ENCODE results near the gene THSD8. TPM values are rescaled to one million over a fixed set of nuclear protein-coding genes. Genes with fewer than 3 reads are reported as not detected.
A peak's percentile ranks its signal among the peaks of the same experiment; 100 is the strongest.

THSD8 gene
- polyA plus RNA-seq, 2 of the 4 experiments (the other 2 are of a cell fraction) = 4.9 TPM; not detected in 1

DNA sequence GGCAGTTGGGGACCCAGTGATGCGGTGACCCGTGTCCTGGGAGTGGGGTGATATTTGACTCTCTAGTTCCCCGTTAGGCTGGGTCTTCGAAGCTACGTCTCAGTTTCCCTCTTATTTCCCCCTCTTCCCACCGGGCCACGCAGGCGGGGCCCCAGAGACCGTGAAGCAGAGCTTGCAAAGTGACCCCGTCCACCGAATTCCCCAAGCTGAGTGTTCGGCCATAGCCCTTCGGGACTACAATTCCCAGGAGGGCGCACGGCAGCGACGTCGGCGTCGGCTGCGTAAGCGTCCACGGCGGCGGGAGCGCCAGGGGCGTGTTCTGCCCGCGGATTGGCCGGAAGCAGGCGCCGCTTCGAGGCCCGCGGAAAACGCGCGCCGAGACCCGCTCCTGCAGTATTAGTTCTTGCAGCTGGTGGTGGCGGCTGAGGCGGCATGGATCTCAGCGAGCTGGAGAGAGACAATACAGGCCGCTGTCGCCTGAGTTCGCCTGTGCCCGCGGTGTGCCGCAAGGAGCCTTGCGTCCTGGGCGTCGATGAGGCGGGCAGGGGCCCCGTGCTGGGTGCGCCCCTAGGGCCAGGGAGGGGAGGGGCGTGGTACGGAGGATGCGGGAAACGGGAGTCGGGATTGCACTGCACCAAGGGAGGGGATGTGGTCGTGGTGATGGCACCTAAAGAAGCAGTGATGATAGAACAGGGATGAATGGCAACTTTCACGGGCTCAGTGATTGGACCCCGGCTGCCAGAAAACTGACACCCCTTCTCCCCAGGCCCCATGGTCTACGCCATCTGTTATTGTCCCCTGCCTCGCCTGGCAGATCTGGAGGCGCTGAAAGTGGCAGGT, 4.6 kb downstream of the THSD8 start, which contains the start of gene RNASEH2A (continued):
- TF ChIP-seq, protein P1, sequence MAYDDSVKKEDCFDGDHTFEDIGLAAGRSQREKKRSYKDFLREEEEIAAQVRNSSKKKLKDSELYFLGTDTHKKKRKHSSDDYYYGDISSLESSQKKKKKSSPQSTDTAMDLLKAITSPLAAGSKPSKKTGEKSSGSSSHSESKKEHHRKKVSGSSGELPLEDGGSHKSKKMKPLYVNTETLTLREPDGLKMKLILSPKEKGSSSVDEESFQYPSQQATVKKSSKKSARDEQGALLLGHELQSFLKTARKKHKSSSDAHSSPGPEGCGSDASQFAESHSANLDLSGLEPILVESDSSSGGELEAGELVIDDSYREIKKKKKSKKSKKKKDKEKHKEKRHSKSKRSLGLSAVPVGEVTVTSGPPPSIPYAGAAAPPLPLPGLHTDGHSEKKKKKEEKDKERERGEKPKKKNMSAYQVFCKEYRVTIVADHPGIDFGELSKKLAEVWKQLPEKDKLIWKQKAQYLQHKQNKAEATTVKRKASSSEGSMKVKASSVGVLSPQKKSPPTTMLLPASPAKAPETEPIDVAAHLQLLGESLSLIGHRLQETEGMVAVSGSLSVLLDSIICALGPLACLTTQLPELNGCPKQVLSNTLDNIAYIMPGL (CRISPR knock-in tag; IDR thresholded peaks at IDR 0.05; ENCODE audit: borderline replicate concordance) = no peak
- peak in 1 of 2 experiments; percentile 55; a peak in 2 of 5 replicates for TF ChIP-seq JUN (IDR thresholded peaks at IDR 0.05)
- no peak for TF ChIP-seq JUNB (IDR thresholded peaks at IDR 0.05)
- no peak for TF ChIP-seq ZNF302 (CRISPR knock-in tag; IDR thresholded peaks at IDR 0.05)
- no peak for TF ChIP-seq HOXA7 (CRISPR knock-in tag; IDR thresholded peaks at IDR 0.05)
- TF ChIP-seq BHLHE40 (IDR thresholded peaks at IDR 0.05; ENCODE audit: low read depth, low read length) = no peak
- TF ChIP-seq PHF8 (IDR thresholded peaks at IDR 0.05; ENCODE audit: borderline replicate concordance, low read depth) = peak; percentile 35; the same call in 1 of the 2 replicates
- TF ChIP-seq TP53 (CRISPR knock-in tag; IDR thresholded peaks at IDR 0.05) = 0 out of 2 replicates have a peak, but pooled peaks have one; percentile 40
- no peak for TF ChIP-seq ZFP36 (IDR thresholded peaks at IDR 0.05; ENCODE audit: borderline replicate concordance, partially characterized antibody)
- TF ChIP-seq EHMT2 (IDR thresholded peaks at IDR 0.05; ENCODE audit: low read depth) = no peak
- TF ChIP-seq, protein P2, sequence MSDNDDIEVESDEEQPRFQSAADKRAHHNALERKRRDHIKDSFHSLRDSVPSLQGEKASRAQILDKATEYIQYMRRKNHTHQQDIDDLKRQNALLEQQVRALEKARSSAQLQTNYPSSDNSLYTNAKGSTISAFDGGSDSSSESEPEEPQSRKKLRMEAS (IDR thresholded peaks at IDR 0.05) = peak; percentile 94
- TF ChIP-seq, protein P3, sequence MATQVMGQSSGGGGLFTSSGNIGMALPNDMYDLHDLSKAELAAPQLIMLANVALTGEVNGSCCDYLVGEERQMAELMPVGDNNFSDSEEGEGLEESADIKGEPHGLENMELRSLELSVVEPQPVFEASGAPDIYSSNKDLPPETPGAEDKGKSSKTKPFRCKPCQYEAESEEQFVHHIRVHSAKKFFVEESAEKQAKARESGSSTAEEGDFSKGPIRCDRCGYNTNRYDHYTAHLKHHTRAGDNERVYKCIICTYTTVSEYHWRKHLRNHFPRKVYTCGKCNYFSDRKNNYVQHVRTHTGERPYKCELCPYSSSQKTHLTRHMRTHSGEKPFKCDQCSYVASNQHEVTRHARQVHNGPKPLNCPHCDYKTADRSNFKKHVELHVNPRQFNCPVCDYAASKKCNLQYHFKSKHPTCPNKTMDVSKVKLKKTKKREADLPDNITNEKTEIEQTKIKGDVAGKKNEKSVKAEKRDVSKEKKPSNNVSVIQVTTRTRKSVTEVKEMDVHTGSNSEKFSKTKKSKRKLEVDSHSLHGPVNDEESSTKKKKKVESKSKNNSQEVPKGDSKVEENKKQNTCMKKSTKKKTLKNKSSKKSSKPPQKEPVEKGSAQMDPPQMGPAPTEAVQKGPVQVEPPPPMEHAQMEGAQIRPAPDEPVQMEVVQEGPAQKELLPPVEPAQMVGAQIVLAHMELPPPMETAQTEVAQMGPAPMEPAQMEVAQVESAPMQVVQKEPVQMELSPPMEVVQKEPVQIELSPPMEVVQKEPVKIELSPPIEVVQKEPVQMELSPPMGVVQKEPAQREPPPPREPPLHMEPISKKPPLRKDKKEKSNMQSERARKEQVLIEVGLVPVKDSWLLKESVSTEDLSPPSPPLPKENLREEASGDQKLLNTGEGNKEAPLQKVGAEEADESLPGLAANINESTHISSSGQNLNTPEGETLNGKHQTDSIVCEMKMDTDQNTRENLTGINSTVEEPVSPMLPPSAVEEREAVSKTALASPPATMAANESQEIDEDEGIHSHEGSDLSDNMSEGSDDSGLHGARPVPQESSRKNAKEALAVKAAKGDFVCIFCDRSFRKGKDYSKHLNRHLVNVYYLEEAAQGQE (IDR thresholded peaks at IDR 0.05) = no peak
- no peak for TF ChIP-seq MAZ (IDR thresholded peaks at IDR 0.05; ENCODE audit: borderline replicate concordance, low read depth, low read length)
- peak; percentile 67; the same call in 1 of the 2 replicates for TF ChIP-seq HOXB13 (CRISPR knock-in tag; IDR thresholded peaks at IDR 0.05; ENCODE audit: low read depth)
- no peak for TF ChIP-seq SREBF2 (IDR thresholded peaks at IDR 0.05)
- TF ChIP-seq CEBPB (IDR thresholded peaks at IDR 0.05) = no peak
- TF ChIP-seq SMC3 (IDR thresholded peaks at IDR 0.05) = no peak
- 0 out of 2 replicates have a peak, but pooled peaks have one; percentile 65 for TF ChIP-seq EHF (CRISPR knock-in tag; IDR thresholded peaks at IDR 0.05)
- no peak for TF ChIP-seq RCOR1 (IDR thresholded peaks at IDR 0.05; ENCODE audit: low read depth, low read length)
- no peak for TF ChIP-seq RNF2 (IDR thresholded peaks at IDR 0.05; ENCODE audit: borderline replicate concordance, low read depth)
- no peak for TF ChIP-seq NR3C1 (IDR thresholded peaks at IDR 0.05)
- TF ChIP-seq MAFK (IDR thresholded peaks at IDR 0.05; ENCODE audit: partially characterized antibody) = no peak
- TF ChIP-seq RAD21 (conservative IDR thresholded peaks at IDR 0.05 in 1 of 2, IDR thresholded peaks at IDR 0.05 in 1 of 2) = no peak
- TF ChIP-seq HDAC2 (IDR thresholded peaks at IDR 0.05) = no peak
- TF ChIP-seq KDM1A (IDR thresholded peaks at IDR 0.05; ENCODE audit: low read depth) = no peak
- TF ChIP-seq, protein P4, sequence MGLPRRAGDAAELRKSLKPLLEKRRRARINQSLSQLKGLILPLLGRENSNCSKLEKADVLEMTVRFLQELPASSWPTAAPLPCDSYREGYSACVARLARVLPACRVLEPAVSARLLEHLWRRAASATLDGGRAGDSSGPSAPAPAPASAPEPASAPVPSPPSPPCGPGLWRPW (IDR thresholded peaks at IDR 0.05) = no peak
- TF ChIP-seq, protein P5, sequence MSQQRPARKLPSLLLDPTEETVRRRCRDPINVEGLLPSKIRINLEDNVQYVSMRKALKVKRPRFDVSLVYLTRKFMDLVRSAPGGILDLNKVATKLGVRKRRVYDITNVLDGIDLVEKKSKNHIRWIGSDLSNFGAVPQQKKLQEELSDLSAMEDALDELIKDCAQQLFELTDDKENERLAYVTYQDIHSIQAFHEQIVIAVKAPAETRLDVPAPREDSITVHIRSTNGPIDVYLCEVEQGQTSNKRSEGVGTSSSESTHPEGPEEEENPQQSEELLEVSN (IDR thresholded peaks at IDR 0.05; ENCODE audit: borderline replicate concordance, low read depth) = peak; percentile 96
- TF ChIP-seq CBX2 (IDR thresholded peaks at IDR 0.05; ENCODE audit: borderline replicate concordance, low read depth) = no peak
- TF ChIP-seq GATA3 (IDR thresholded peaks at IDR 0.05; ENCODE audit: borderline replicate concordance) = no peak
- TF ChIP-seq, protein P6, sequence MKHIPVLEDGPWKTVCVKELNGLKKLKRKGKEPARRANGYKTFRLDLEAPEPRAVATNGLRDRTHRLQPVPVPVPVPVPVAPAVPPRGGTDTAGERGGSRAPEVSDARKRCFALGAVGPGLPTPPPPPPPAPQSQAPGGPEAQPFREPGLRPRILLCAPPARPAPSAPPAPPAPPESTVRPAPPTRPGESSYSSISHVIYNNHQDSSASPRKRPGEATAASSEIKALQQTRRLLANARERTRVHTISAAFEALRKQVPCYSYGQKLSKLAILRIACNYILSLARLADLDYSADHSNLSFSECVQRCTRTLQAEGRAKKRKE (CRISPR knock-in tag; IDR thresholded peaks at IDR 0.05; ENCODE audit: low read depth) = no peak
- no peak for TF ChIP-seq CHD4 (IDR thresholded peaks at IDR 0.05; ENCODE audit: borderline replicate concordance)
- no peak for TF ChIP-seq POLR2AphosphoS2 (conservative IDR thresholded peaks at IDR 0.05; ENCODE audit: low read length)
- TF ChIP-seq ZSCAN20 (CRISPR knock-in tag; IDR thresholded peaks at IDR 0.05) = no peak
- TF ChIP-seq KDM5A (IDR thresholded peaks at IDR 0.05) = no peak
- TF ChIP-seq FOXS1 (CRISPR knock-in tag; IDR thresholded peaks at IDR 0.05) = no peak
- TF ChIP-seq HEYL (CRISPR knock-in tag; IDR thresholded peaks at IDR 0.05) = no peak
- no peak for TF ChIP-seq CBX8 (IDR thresholded peaks at IDR 0.05)

Measured in A549 (cell line).